ENCODE results near the gene PGPEP1.

DNA sequence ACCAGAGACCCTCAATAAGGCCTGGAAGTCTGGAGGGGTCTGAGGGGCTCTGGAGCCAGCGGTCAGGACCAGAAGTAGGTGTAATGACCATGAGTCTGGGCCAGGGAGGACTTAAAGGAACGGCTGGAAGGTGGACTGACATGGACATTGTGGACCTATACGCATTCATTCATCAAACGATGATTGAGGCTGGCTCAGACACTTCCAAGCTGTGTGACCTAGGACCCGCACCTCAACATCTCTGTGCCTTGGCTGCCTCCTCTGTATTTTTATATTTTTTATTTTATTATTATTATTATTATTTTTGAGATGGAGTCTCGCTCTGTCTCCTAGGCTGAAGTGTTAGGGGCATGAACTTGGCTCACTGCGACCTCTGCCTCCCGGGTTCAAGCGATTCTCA is 66.4 kb downstream of the PGPEP1 start:
- TF ChIP-seq, protein P1, sequence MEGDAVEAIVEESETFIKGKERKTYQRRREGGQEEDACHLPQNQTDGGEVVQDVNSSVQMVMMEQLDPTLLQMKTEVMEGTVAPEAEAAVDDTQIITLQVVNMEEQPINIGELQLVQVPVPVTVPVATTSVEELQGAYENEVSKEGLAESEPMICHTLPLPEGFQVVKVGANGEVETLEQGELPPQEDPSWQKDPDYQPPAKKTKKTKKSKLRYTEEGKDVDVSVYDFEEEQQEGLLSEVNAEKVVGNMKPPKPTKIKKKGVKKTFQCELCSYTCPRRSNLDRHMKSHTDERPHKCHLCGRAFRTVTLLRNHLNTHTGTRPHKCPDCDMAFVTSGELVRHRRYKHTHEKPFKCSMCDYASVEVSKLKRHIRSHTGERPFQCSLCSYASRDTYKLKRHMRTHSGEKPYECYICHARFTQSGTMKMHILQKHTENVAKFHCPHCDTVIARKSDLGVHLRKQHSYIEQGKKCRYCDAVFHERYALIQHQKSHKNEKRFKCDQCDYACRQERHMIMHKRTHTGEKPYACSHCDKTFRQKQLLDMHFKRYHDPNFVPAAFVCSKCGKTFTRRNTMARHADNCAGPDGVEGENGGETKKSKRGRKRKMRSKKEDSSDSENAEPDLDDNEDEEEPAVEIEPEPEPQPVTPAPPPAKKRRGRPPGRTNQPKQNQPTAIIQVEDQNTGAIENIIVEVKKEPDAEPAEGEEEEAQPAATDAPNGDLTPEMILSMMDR (IDR thresholded peaks at IDR 0.05; ENCODE audit: extremely low read depth in 1 of 2, insufficient read depth in 1 of 2, low read depth in 1 of 2, low read length in 2 of 2): no peak
- TF ChIP-seq POLR2A (IDR thresholded peaks at IDR 0.05; ENCODE audit: low read depth, low read length): no peak
- TF ChIP-seq GATA2 (IDR thresholded peaks at IDR 0.05; ENCODE audit: insufficient read depth, insufficient read length, low read depth, low read length): no peak
- TF ChIP-seq FOS (IDR thresholded peaks at IDR 0.05; ENCODE audit: borderline replicate concordance, insufficient read depth, low read length): no peak
